H1 (cell line): Measurements from ENCODE around the gene DXO. TPM values are rescaled to one million over a fixed set of nuclear protein-coding genes. Genes with fewer than 3 reads are reported as not detected.

Experiments
- CTCF ChIA-PET: fragments of 300-600 bp; sonication (Branson Sonifier 250); formaldehyde crosslinking; loops from one replicate; lab custom pipeline; 2021; ENCODE audit not compliant: partially characterized antibody; lab: Charles Lee
- POLR2A ChIA-PET: fragments of 300-600 bp; sonication (Branson Sonifier 250); formaldehyde crosslinking; loops from one replicate; lab custom pipeline; 2021; ENCODE audit warnings: inconsistent platforms; ENCODE audit not compliant: partially characterized antibody; lab: Charles Lee
- DNase-seq, 2 experiments: peaks; one replicate each; pipeline versions ENCODE4 v3.0.0 to v3.0.0-alpha.2; 2010 to 2022; ENCODE audit warnings: low spot score in 2 of 2, low read depth in 1 of 2, mixed read lengths in 1 of 2
- FAIRE-seq: peaks from 2 replicates; lab custom pipeline; 2011; peaks lifted over from hg19 to GRCh38; lab: Jason Lieb, UNC
- H2AFZ ChIP-seq: 2 replicates; pipeline ENCODE4 v1.8.1; 2012; ENCODE audit warnings: low read length, inconsistent platforms
- H2AK5ac ChIP-seq: 2 replicates; pipeline ENCODE4 v1.6.1; 2013; ENCODE audit warnings: low read depth, low read length
- H2BK120ac ChIP-seq: replicated peaks from 2 replicates; pipeline ENCODE3; 2013; ENCODE audit warnings: low read depth, low read length, inconsistent platforms
- H2BK12ac ChIP-seq: 2 replicates; pipeline ENCODE4 v1.6.1; 2013; ENCODE audit warnings: low read depth, low read length
- H2BK15ac ChIP-seq: 2 replicates; pipeline ENCODE4 v1.6.1; 2013; ENCODE audit warnings: low read length
- H2BK20ac ChIP-seq: 2 replicates; pipeline ENCODE4 v1.6.1; 2013; ENCODE audit warnings: low read length
- H2BK5ac ChIP-seq: 2 replicates; pipeline ENCODE4 v1.6.1; 2013; ENCODE audit warnings: low read depth, low read length
- H3K14ac ChIP-seq: 2 replicates; pipeline ENCODE4 v1.6.1; 2013; ENCODE audit warnings: inconsistent platforms; ENCODE audit not compliant: insufficient read length
- H3K18ac ChIP-seq: 2 replicates; pipeline ENCODE4 v1.6.1; 2013; ENCODE audit warnings: low read length; ENCODE audit errors: extremely low read depth
- H3K23ac ChIP-seq: 2 replicates; pipeline ENCODE4 v1.6.1; 2013; ENCODE audit warnings: inconsistent platforms; ENCODE audit not compliant: insufficient read length
- H3K23me2 ChIP-seq: 2 replicates; pipeline ENCODE4 v1.6.1; 2013; ENCODE audit warnings: low read depth, low read length
- H3K27ac ChIP-seq: 2 replicates; pipeline ENCODE4 v1.6.1; 2011; ENCODE audit warnings: low read depth, low read length, inconsistent platforms
- H3K27me3 ChIP-seq, 4 experiments: replicated peaks in 1 of 4; 1 replicate in 1 of 4; 2 replicates in 3 of 4; pipeline versions ENCODE4 v1.6.1 to v1.8.1; 2011 to 2013; ENCODE audit warnings: low read length in 3 of 4, mild to moderate bottlenecking in 3 of 4, inconsistent platforms in 2 of 4, mixed read lengths in 2 of 4, moderate library complexity in 1 of 4; ENCODE audit not compliant: control insufficient read depth in 3 of 4, insufficient read depth in 3 of 4; ENCODE audit errors: extremely low read depth in 1 of 4
- H3K36me3 ChIP-seq, 4 experiments: 2 replicates each; pipeline versions ENCODE4 v1.6.1 to v1.8.1; 2011 to 2013; ENCODE audit warnings: mild to moderate bottlenecking in 4 of 4, low read length in 3 of 4, moderate library complexity in 2 of 4, control low read depth in 1 of 4, inconsistent platforms in 1 of 4; ENCODE audit not compliant: insufficient read depth in 4 of 4, control insufficient read depth in 2 of 4
- H3K4ac ChIP-seq: replicated peaks from 2 replicates; pipeline ENCODE3; 2013; ENCODE audit warnings: low read length, low read depth, mixed read lengths, inconsistent platforms; ENCODE audit not compliant: insufficient read length
- H3K4me1 ChIP-seq, 4 experiments: replicated peaks in 1 of 4; 1 replicate in 1 of 4; 2 replicates in 3 of 4; pipeline versions ENCODE4 v1.6.1 to v1.8.1; 2011 to 2013; ENCODE audit warnings: low read length in 3 of 4, inconsistent platforms in 2 of 4, mixed read lengths in 1 of 4; ENCODE audit not compliant: insufficient read depth in 4 of 4, control insufficient read depth in 3 of 4
- H3K4me2 ChIP-seq, 2 experiments: 2 replicates each; pipeline versions ENCODE4 v1.6.1 to v1.8.1; 2011 to 2013; ENCODE audit warnings: low read depth in 2 of 2, low read length in 2 of 2, control low read depth in 1 of 2, inconsistent platforms in 1 of 2, mild to moderate bottlenecking in 1 of 2; ENCODE audit not compliant: insufficient read depth in 1 of 2
- H3K4me3 ChIP-seq, 4 experiments: fragments of 200-600, 300-600 bp in 1 of 4; sonication (generic), shearing (Covaris generic), sonication (Bioruptor Twin) in 1 of 4; 2 replicates each; pipeline versions ENCODE4 v1.5.1 to v1.8.1; 2011 to 2016; ENCODE audit warnings: low read length in 4 of 4, low read depth in 3 of 4, control low read depth in 2 of 4, inconsistent platforms in 2 of 4, mild to moderate bottlenecking in 2 of 4, mixed read lengths in 1 of 4, moderate library complexity in 1 of 4; ENCODE audit not compliant: insufficient read depth in 2 of 4; ENCODE audit errors: extremely low read depth in 1 of 4
- H3K56ac ChIP-seq: replicated peaks from 2 replicates; pipeline ENCODE3; 2013; ENCODE audit warnings: low read depth, mild to moderate bottlenecking, mixed read lengths, low read length, inconsistent platforms; ENCODE audit not compliant: insufficient read length
- H3K79me1 ChIP-seq: 2 replicates; pipeline ENCODE4 v1.6.1; 2013; ENCODE audit warnings: low read depth, low read length, control low read depth
- H3K79me2 ChIP-seq, 2 experiments: 2 replicates each; pipeline versions ENCODE4 v1.6.1 to v1.8.1; 2012 to 2013; ENCODE audit warnings: low read length in 2 of 2, mild to moderate bottlenecking in 2 of 2, inconsistent platforms in 1 of 2; ENCODE audit not compliant: insufficient read depth in 2 of 2, control insufficient read depth in 1 of 2
- H3K9ac ChIP-seq, 4 experiments: replicated peaks in 1 of 4; 1 replicate in 1 of 4; 2 replicates in 3 of 4; pipeline versions ENCODE4 v1.6.1 to v1.8.1; 2011 to 2013; ENCODE audit warnings: low read depth in 3 of 4, low read length in 3 of 4, control low read depth in 2 of 4, mild to moderate bottlenecking in 2 of 4, moderate library complexity in 2 of 4, inconsistent platforms in 1 of 4; ENCODE audit errors: extremely low read depth in 1 of 4
- H3K9me3 ChIP-seq, 2 experiments: 2 replicates each; pipeline versions ENCODE4 v1.6.1 to v1.8.1; 2012 to 2013; ENCODE audit warnings: mild to moderate bottlenecking in 2 of 2, moderate library complexity in 2 of 2, control low read depth in 1 of 2, inconsistent platforms in 1 of 2, low read depth in 1 of 2, low read length in 1 of 2, mixed read lengths in 1 of 2; ENCODE audit not compliant: insufficient read depth in 2 of 2
- H4K20me1 ChIP-seq, 2 experiments: replicated peaks in 1 of 2; 2 replicates each; pipeline versions ENCODE3 to v1.8.1; 2011 to 2013; ENCODE audit warnings: inconsistent platforms in 2 of 2, low read length in 2 of 2, mild to moderate bottlenecking in 1 of 2; ENCODE audit not compliant: insufficient read depth in 2 of 2, control insufficient read depth in 1 of 2
- H4K5ac ChIP-seq: 2 replicates; pipeline ENCODE4 v1.6.1; 2013; ENCODE audit warnings: low read length, low read depth, mixed read lengths, inconsistent platforms; ENCODE audit not compliant: insufficient read length
- H4K8ac ChIP-seq: 2 replicates; pipeline ENCODE4 v1.8.0; 2013; ENCODE audit warnings: mild to moderate bottlenecking, moderate library complexity, low read length, inconsistent platforms; ENCODE audit not compliant: insufficient read depth; ENCODE audit errors: extremely low read depth
- H4K91ac ChIP-seq: replicated peaks from 2 replicates; pipeline ENCODE3; 2013; ENCODE audit warnings: low read length, mixed read lengths, inconsistent platforms; ENCODE audit not compliant: insufficient read length
- ASH2L ChIP-seq: fragments of 200-600, 300-600 bp; sonication (generic); IDR thresholded peaks from one replicate; pipeline ENCODE4 v1.7.1; 2017; ENCODE audit warnings: low read length
- BCL11A ChIP-seq, 2 experiments: IDR thresholded peaks; one replicate each; pipeline ENCODE4 v1.6.1; 2011; ENCODE audit warnings: low read depth in 2 of 2, low read length in 2 of 2, mild to moderate bottlenecking in 2 of 2
- CTBP2 ChIP-seq: IDR thresholded peaks from 2 replicates; pipeline ENCODE4 v1.7.0; 2011; ENCODE audit warnings: borderline replicate concordance, mild to moderate bottlenecking, moderate library complexity, mixed read lengths, low read length; ENCODE audit not compliant: insufficient read depth, insufficient read length
- NANOG ChIP-seq: IDR thresholded peaks from 2 replicates; pipeline ENCODE4 v1.6.1; 2011; ENCODE audit warnings: low read length, low read depth, mild to moderate bottlenecking, inconsistent platforms; ENCODE audit not compliant: insufficient read depth, poor library complexity, severe bottlenecking
- POLR2A ChIP-seq, 2 experiments: IDR thresholded peaks; 1 replicate in 1 of 2; 2 replicates in 1 of 2; pipeline ENCODE4 v1.6.1; 2011; ENCODE audit warnings: low read depth in 2 of 2, low read length in 2 of 2, mild to moderate bottlenecking in 2 of 2; ENCODE audit errors: control extremely low read depth in 1 of 2
- SP4 ChIP-seq: IDR thresholded peaks from 2 replicates; pipeline ENCODE4 v1.6.1; 2012; ENCODE audit warnings: low read length, inconsistent platforms
- TAF1 ChIP-seq: IDR thresholded peaks from 2 replicates; pipeline ENCODE4 v1.6.1; 2011; ENCODE audit warnings: mild to moderate bottlenecking, low read depth, low read length
- WGBS, 2 experiments: shearing (Covaris generic) in 1 of 2; methylation state at CpG; one replicate each; pipeline versions ENCODE4 v1.1.6 to v1.1.7; 2013 to 2015; ENCODE audit warnings: low lambda C conversion rate in 2 of 2, mixed read lengths in 2 of 2, inconsistent platforms in 1 of 2, low coverage in 1 of 2, missing lambda C conversion rate in 1 of 2; ENCODE audit not compliant: insufficient replicate concordance in 2 of 2, insufficient coverage in 1 of 2, insufficient read length in 1 of 2; ENCODE audit errors: extremely low coverage in 1 of 2, missing lambda C conversion rate in 1 of 2; 5-methylcytosine and 5-hydroxymethylcytosine counted together
- polyA plus RNA-seq, 7 experiments: library from polyadenylated mRNA; depleted of rRNA in 3 of 7; stranded (reverse) in 5 of 7; unstranded in 2 of 7; fragments of >200 nt in 5 of 7; fragments of 200-250 nt in 2 of 7; gene quantifications; 1 replicate in 5 of 7; 2 replicates in 1 of 7; 4 replicates in 1 of 7; pipeline versions ENCODE4 v1.2.1 to v1.2.3, GENCODE V29; 2011 to 2013; ENCODE audit warnings: missing spikeins in 2 of 7, mixed read lengths in 2 of 7
- total RNA-seq: library from RNA; stranded (reverse); fragmentation: NEBNext Ultra II Directional; extraction: Animal tissue kit (Norgen Biotek cat#: 25700); gene quantifications from 2 replicates; pipeline ENCODE4 v1.2.1, GENCODE V29; 2021
- TF ChIP-seq, protein P1 (sequence below): IDR thresholded peaks from 2 replicates; pipeline ENCODE4 v1.6.1; 2012; ENCODE audit warnings: low read length, inconsistent platforms

Gene DXO
- total and polyA plus RNA-seq, 2 of the 8 experiments (the other 6 are each of a cell fraction or from before 2014, with no cell fraction given) = 14.7 to 23.9 TPM

GRCh38 chr6:31968326-31968725 is 3.6 kb downstream of the DXO start:
- no peaks in the 10 kb centered on the region for H3K9me3 ChIP-seq
- H3K79me2 ChIP-seq = peaks cover 0 to 6% of the 10 kb centered on the region in 2 experiments; a peak in 1 of 4 replicates
- H3K4me3 ChIP-seq = no peak overlapping the region
- peaks cover 0 to 9% (median 5%) of the 10 kb centered on the region in 4 experiments; a peak in 5 of 7 replicates for H3K4me1 ChIP-seq
- H2BK5ac ChIP-seq = no peak overlapping the region
- no peak overlapping the region for H2BK12ac ChIP-seq
- ChIA-PET CTCF (interaction anchor here (0.6 to 10.2 kb wide), 3 partner anchors 10 to 372 kb away, joined by 3 to 84 read pairs (median 3); partner anchors contain the start of genes NELFE and SKIC2), POLR2A (interaction anchor here (0.6 to 15.3 kb wide), 4 partner anchors 12 to 219 kb away, joined by 3 to 279 read pairs (median 4); partner anchors contain the start of genes EHMT2, NELFE and SKIC2)
- H3K4me2 ChIP-seq = no peak overlapping the region
- 98% methylated on average over 11 of the region's 11 CpGs; no CpG with 5 or more reads in 1 of the 2 experiments for WGBS, 2 experiments
- H3K9ac ChIP-seq = no peak overlapping the region
- no peak overlapping the region for H2BK120ac ChIP-seq
- no peak overlapping the region for H3K18ac ChIP-seq
- H3K27ac ChIP-seq = no peak overlapping the region
- no peak overlapping the region for H2BK15ac ChIP-seq
- H4K5ac ChIP-seq = no peak overlapping the region
- no peak for DNase-seq
- H3K56ac ChIP-seq = no peak overlapping the region
- H2BK20ac ChIP-seq = no peak overlapping the region
- no peak overlapping the region for H2AFZ ChIP-seq
- no peak overlapping the region for H3K4ac ChIP-seq
- no peak overlapping the region for H4K91ac ChIP-seq
- no peak overlapping the region for H3K14ac ChIP-seq
- no peak overlapping the region for H2AK5ac ChIP-seq
- peaks cover 0 to 3% of the 10 kb centered on the region in 2 experiments for H4K20me1 ChIP-seq
- no peak overlapping the region for H3K23ac ChIP-seq
- FAIRE-seq = no peak
- peaks cover 4% of the 10 kb centered on the region; the same call in 1 of the 2 replicates for H3K79me1 ChIP-seq
- peaks cover 13 to 51% (median 40%) of the 10 kb centered on the region in 4 experiments for H3K36me3 ChIP-seq
- no peak overlapping the region for H4K8ac ChIP-seq
- H3K27me3 ChIP-seq = no peaks in the 10 kb centered on the region; a peak in 1 of 7 replicates
- peaks cover 13% of the 10 kb centered on the region for H3K23me2 ChIP-seq
- TF ChIP-seq BCL11A (IDR thresholded peaks at IDR 0.05; ENCODE audit: low read depth in 2 of 2, low read length in 2 of 2) = no peak
- no peak for TF ChIP-seq ASH2L
- no peak for TF ChIP-seq SP4
- no peak for TF ChIP-seq CTBP2
- TF ChIP-seq POLR2A (IDR thresholded peaks at IDR 0.05; ENCODE audit: control extremely low read depth in 1 of 2, low read depth in 2 of 2, low read length in 2 of 2) = no peak
- TF ChIP-seq, protein P1, sequence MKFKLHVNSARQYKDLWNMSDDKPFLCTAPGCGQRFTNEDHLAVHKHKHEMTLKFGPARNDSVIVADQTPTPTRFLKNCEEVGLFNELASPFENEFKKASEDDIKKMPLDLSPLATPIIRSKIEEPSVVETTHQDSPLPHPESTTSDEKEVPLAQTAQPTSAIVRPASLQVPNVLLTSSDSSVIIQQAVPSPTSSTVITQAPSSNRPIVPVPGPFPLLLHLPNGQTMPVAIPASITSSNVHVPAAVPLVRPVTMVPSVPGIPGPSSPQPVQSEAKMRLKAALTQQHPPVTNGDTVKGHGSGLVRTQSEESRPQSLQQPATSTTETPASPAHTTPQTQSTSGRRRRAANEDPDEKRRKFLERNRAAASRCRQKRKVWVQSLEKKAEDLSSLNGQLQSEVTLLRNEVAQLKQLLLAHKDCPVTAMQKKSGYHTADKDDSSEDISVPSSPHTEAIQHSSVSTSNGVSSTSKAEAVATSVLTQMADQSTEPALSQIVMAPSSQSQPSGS = no peak
- no peak for TF ChIP-seq TAF1
- no peak for TF ChIP-seq NANOG
